ENCODE data around the gene CREB3L2. TPM values are rescaled to one million over a fixed set of nuclear protein-coding genes. Genes with fewer than 3 reads are reported as not detected.

Gene CREB3L2
- total RNA-seq, 2 experiments from 2014 or later: 22.7 to 79.0 TPM

DNA sequence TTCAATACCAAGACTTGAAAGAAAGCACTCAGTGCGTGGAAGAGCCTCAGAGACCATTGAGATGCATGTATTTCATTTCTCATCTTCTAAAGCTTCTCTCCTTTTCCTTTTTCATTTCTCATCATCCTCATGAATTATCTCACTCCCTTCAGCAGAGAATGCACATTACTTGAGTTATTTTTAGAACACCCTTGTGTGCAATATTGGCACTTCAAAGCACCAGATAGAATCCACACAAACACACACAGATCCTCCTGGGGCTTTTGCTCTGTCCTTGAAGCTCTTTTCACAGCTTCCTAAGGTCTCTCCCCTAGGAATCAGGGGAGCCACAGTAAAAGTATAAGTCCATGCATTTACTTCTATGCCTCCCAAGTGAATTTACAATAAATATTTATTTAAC, 173.4 kb downstream of the CREB3L2 start:
- Histone ChIP-seq H3K9me3 (ENCODE audit: low read length) (no peaks in the 10 kb centered on the region), H3K4me3 (ENCODE audit: low read depth, low read length, poor library complexity, severe bottlenecking) (no peak overlapping the region), H3K27ac (ENCODE audit: low read depth, low read length, poor library complexity, severe bottlenecking) (no peak overlapping the region), H4K20me1 (ENCODE audit: insufficient read depth, low read length) (no peaks in the 10 kb centered on the region), H3K79me2 (ENCODE audit: insufficient read depth, low read depth, low read length) (no peaks in the 10 kb centered on the region), H3K4me2 (ENCODE audit: low read length) (no peak overlapping the region), H3K36me3 (ENCODE audit: insufficient read depth, low read length) (no peaks in the 10 kb centered on the region), H2AFZ (ENCODE audit: low read length) (no peak overlapping the region), H3K9me2 (ENCODE audit: insufficient read depth, low read length) (no peaks in the 10 kb centered on the region), H3K4me1 (ENCODE audit: insufficient read depth, low read length, poor library complexity, severe bottlenecking) (no peaks in the 10 kb centered on the region)
- intact Hi-C loops (cut with micrococcal nuclease; ENCODE audit: unreplicated experiment): no loop called here
- ChIA-PET CTCF (ENCODE audit: unreplicated experiment) (no interaction called here), POLR2A (interaction anchor here (0.6 to 1.6 kb wide), 2 partner anchors 13 to 109 kb away, joined by 3 read pairs; no protein-coding TSS in a partner anchor)
- DNase-seq (ENCODE audit: low spot score): no peak
- TF ChIP-seq, protein P1, sequence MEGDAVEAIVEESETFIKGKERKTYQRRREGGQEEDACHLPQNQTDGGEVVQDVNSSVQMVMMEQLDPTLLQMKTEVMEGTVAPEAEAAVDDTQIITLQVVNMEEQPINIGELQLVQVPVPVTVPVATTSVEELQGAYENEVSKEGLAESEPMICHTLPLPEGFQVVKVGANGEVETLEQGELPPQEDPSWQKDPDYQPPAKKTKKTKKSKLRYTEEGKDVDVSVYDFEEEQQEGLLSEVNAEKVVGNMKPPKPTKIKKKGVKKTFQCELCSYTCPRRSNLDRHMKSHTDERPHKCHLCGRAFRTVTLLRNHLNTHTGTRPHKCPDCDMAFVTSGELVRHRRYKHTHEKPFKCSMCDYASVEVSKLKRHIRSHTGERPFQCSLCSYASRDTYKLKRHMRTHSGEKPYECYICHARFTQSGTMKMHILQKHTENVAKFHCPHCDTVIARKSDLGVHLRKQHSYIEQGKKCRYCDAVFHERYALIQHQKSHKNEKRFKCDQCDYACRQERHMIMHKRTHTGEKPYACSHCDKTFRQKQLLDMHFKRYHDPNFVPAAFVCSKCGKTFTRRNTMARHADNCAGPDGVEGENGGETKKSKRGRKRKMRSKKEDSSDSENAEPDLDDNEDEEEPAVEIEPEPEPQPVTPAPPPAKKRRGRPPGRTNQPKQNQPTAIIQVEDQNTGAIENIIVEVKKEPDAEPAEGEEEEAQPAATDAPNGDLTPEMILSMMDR (conservative IDR thresholded peaks at IDR 0.05; ENCODE audit: low read length): no peak
- TF ChIP-seq EZH2phosphoT487 (IDR thresholded peaks at IDR 0.05; ENCODE audit: borderline replicate concordance, low read depth, low read length): no peak
- no TSS peak for BruUV-seq (replicated peaks)

DNA sequence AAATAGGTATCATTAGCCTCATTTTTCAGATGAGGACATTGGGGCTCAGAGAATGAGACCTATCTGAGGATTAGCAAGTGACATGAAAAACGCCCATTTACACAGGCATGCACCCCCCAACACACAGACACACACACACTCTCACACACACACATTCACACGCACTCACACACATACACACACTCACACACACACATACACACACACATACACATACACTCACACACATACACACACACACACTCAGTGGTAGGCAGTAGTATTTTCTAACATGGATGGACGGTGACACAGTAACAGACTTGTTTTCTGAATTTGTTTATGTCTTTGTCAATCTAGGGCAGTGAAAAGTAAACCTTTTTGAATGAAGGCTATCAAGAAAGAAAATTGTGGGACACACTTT, 176.4 kb downstream of the CREB3L2 start:
- Histone ChIP-seq H3K4me2 (ENCODE audit: low read length) (no peak overlapping the region), H3K9me2 (ENCODE audit: insufficient read depth, low read length) (no peaks in the 10 kb centered on the region), H3K4me1 (ENCODE audit: insufficient read depth, low read length, poor library complexity, severe bottlenecking) (no peaks in the 10 kb centered on the region), H3K27ac (ENCODE audit: low read depth, low read length, poor library complexity, severe bottlenecking) (no peak overlapping the region), H3K4me3 (ENCODE audit: low read depth, low read length, poor library complexity, severe bottlenecking) (no peak overlapping the region), H4K20me1 (ENCODE audit: insufficient read depth, low read length) (no peaks in the 10 kb centered on the region), H2AFZ (ENCODE audit: low read length) (no peak overlapping the region), H3K36me3 (ENCODE audit: insufficient read depth, low read length) (no peaks in the 10 kb centered on the region), H3K9me3 (ENCODE audit: low read length) (no peaks in the 10 kb centered on the region), H3K79me2 (ENCODE audit: insufficient read depth, low read depth, low read length) (no peaks in the 10 kb centered on the region)
- ChIA-PET POLR2A (no interaction called here), CTCF (ENCODE audit: unreplicated experiment) (no interaction called here)
- no TSS peak for BruUV-seq (replicated peaks)
- DNase-seq (ENCODE audit: low spot score): no peak
- intact Hi-C loops (cut with micrococcal nuclease; ENCODE audit: unreplicated experiment): no loop called here
- TF ChIP-seq EZH2phosphoT487 (IDR thresholded peaks at IDR 0.05; ENCODE audit: borderline replicate concordance, low read depth, low read length): no peak
- TF ChIP-seq, protein P1 (conservative IDR thresholded peaks at IDR 0.05; ENCODE audit: low read length): no peak

Other genes with a start within 250 kb of the CREB3L2 start
- not detected in 2 replicates for gene DGKI, start 155.1 kb downstream of the CREB3L2 start, total RNA-seq (2014; rRNA removed; shearing (Covaris generic))
- gene DGKI, start 155.1 kb downstream of the CREB3L2 start, total RNA-seq (2022): 0.46 and 0.55 TPM in 2 replicates
- not detected in 2 replicates for gene AKR1D1, start 74.4 kb upstream of the CREB3L2 start, total RNA-seq (2014; rRNA removed; shearing (Covaris generic))
- gene AKR1D1, start 74.4 kb upstream of the CREB3L2 start, total RNA-seq (2022): not detected in 2 replicates

Measured in OCI-LY7 (cell line).